ENCODE results near the gene PCNX1.
"Not testable (repeated sequence)": the region's sequence is repeated elsewhere in the genome, so short reads cannot be mapped to it uniquely, and the experiment has no call there.

Gene PCNX1

GRCh38 chr14:70907176-70907995 lies at the start of gene PCNX1:
Gene PCNX1 (plus strand): TSS chr14:70907459. CDS start chr14:70907851, 392 bp downstream.
- DNase-seq, result peak; percentile 94

GRCh38 chr14:70857496-70857890 lies 49.8 kb upstream of the PCNX1 start:
- DNase-seq, result no peak

GRCh38 chr14:70858641-70859040 lies 48.6 kb upstream of the PCNX1 start:
- no peak for DNase-seq

- not testable (repeated sequence) for DNase-seq
Observed at GRCh38 chr14:70866992-70867391, 40.3 kb upstream of the PCNX1 start.

GRCh38 chr14:70871001-70871400 lies 36.3 kb upstream of the PCNX1 start:
- DNase-seq, result no peak

GRCh38 chr14:70871863-70872677 lies 35.2 kb upstream of the PCNX1 start:
- no peak for DNase-seq

- no peak for DNase-seq
Observed at GRCh38 chr14:70872678-70873020, 34.6 kb upstream of the PCNX1 start.

GRCh38 chr14:70873627-70874026 lies 33.6 kb upstream of the PCNX1 start:
- no peak for DNase-seq

- DNase-seq, result not testable (repeated sequence)
Observed at GRCh38 chr14:70875811-70876460, 31.3 kb upstream of the PCNX1 start.

GRCh38 chr14:70879448-70879847 lies 27.8 kb upstream of the PCNX1 start:
- DNase-seq, result no peak

GRCh38 chr14:70880888-70881287 lies 26.4 kb upstream of the PCNX1 start:
- DNase-seq, result not testable (repeated sequence)

GRCh38 chr14:70881549-70882177 lies 25.6 kb upstream of the PCNX1 start:
- DNase-seq, result no peak

GRCh38 chr14:70882776-70883492 lies 24.3 kb upstream of the PCNX1 start:
- no peak for DNase-seq

- DNase-seq, result no peak
Observed at GRCh38 chr14:70884595-70885342, 22.5 kb upstream of the PCNX1 start.

- no peak for DNase-seq
Observed at GRCh38 chr14:70885343-70886022, 21.8 kb upstream of the PCNX1 start.

- DNase-seq, result no peak
Observed at GRCh38 chr14:70886421-70887206, 20.6 kb upstream of the PCNX1 start.

- DNase-seq, result no peak
Observed at GRCh38 chr14:70887207-70887681, 20.0 kb upstream of the PCNX1 start.

GRCh38 chr14:70887737-70888499 lies 19.3 kb upstream of the PCNX1 start:
- no peak for DNase-seq

- DNase-seq, result no peak
Observed at GRCh38 chr14:70888681-70889175, 18.5 kb upstream of the PCNX1 start.

Data from femur (tissue), 1 donor.